ENCODE results near the gene SULT1B1.

GRCh38 chr4:69763233-69763632, 2.8 kb upstream of the SULT1B1 start:
- TF ChIP-seq POLR2A (IDR thresholded peaks at IDR 0.05; ENCODE audit: low read length) (no peak), GATA1 (IDR thresholded peaks at IDR 0.05; ENCODE audit: low read depth, low read length) (no peak)

Measured in erythroblast (primary cell).